ENCODE measurements around the gene CBLIF.
A peak's percentile ranks its signal among the peaks of the same experiment; 100 is the strongest.
"Not testable (repeated sequence)": the region's sequence is repeated elsewhere in the genome, so short reads cannot be mapped to it uniquely, and the experiment has no call there.

Gene CBLIF

DNA sequence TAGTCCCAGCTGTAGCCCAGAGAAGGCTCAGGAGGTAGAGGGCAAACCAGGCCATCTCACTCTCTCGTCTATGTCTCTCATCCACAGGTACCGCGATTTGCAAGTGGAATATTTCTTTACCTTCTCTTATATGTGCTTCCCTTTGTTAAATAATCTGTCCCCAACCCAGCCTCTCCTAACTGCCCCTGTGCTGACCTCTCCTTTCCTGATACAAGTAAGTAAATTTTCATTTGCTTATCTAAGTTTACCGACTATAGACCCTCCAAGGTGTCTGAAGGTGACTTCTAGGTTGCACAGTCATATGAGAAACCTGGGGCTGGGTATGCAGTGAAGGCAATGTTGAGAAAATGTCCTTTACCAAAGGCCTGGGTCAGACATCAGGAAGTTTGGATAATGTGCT, at the start of gene CBLIF:
Gene CBLIF, minus strand, starts transcription at position 101 of the 400 bp plus-strand sequence. Its CDS starts 46 bp downstream, at position 55.
- no peak for DNase-seq

DNA sequence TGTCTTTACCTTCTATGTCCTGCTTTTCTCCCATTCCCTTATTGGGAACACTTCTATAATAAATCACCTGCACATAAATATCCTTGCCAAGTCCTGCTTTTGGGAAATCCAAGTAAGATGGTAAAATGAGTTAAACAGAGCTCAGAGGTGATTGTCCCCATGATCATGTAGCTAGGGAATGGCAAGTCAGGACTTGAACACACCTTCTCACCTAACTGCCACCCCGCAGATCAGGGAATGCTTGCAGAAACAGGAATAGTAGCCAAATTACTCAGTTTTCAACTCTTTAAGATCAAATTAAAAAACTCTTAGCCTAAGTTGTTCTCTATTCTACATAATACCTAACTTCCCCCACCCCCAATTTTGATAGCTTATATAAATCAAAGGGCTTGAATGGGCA, 49.3 kb upstream of the CBLIF start:
- no peak for DNase-seq

DNA sequence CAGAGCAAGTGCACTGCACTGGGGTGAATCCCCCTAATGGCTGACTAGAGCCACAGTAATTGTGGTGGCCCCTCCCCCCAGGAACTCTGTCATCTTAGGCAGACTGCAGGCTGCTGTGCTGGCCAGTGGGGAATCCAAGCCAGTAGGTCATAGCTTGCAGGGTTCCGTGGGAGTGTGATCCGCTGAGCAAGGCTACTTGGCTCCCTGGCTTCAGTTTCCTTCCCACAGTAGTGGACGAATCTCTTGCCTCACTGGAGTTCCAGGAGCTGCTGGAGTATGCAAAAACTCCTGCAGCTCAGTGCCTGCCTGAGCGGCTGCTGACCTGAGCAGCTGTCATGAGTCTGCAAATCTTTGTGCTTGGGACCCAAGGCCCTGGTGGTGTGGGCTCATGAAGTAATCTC, 46.5 kb upstream of the CBLIF start:
- peak; percentile 48 for DNase-seq

DNA sequence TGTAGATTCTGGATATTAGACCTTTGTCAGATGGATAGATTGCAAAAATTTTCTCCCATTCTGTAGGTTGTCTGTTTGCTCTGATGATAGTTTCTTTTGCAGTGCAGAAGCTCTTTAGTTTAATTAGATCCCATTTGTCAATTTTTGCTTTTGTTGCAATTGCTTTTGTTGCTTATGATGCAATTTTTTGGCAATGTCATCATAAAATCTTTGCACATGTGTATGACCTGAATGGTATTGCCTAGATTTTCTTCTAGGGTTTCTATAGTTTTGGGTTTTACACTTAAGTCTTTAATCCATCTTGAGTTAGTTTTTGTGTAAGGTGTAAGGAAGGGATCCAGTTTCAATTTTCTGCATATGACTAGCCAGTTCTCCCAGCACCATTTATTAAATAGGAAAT, 41.9 kb upstream of the CBLIF start:
- not testable (repeated sequence) for DNase-seq

GRCh38 chr11:59883597-59883996, 38.3 kb upstream of the CBLIF start:
- no peak for DNase-seq

DNA sequence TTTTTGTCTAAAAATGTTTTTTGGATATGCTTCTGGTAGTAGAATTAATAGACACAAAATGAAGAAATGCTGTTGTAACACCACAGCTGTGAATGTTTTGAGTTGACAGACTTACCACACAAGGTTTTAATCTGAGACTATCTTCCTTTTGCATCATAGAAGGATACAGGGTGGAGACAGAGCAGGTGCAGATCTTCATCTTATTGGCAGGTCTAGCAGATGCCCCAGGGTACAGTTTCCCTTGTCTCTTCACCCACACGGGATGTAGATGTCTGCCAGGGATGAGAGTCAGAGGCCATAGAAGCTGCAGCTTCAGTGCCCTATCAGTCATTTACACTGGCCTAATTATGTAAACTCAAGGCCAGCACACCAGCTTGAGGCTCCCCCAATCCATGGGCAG, 34.3 kb upstream of the CBLIF start:
- peak; percentile 15 for DNase-seq

- DNase-seq = no peak
Observed at GRCh38 chr11:59878575-59878974, 33.3 kb upstream of the CBLIF start, which contains the start of gene OOSP3. Gene OOSP3, plus strand, starts transcription at chr11:59878782. Its CDS starts 27 bp downstream, at chr11:59878809.

GRCh38 chr11:59877784-59878183, 32.5 kb upstream of the CBLIF start:
- no peak for DNase-seq

DNA sequence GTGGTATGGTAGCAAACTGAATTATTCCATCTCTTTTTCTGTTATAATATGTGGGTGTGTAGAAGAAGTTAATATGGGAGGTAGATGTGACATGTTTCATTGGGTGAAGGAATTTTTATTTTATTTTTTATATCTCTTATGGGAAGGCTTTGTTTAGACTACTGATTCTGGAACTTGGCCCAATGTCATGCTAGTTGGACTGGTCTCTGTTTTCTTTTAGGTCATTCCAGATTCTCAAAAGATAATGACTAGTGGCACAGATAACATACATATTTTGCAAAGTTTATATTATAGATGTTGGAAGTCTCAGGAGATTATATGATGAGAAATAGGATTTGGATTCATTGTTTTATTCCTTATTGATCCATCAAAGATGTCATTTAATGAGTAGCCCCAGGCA, 32.0 kb upstream of the CBLIF start:
- no peak for DNase-seq

DNA sequence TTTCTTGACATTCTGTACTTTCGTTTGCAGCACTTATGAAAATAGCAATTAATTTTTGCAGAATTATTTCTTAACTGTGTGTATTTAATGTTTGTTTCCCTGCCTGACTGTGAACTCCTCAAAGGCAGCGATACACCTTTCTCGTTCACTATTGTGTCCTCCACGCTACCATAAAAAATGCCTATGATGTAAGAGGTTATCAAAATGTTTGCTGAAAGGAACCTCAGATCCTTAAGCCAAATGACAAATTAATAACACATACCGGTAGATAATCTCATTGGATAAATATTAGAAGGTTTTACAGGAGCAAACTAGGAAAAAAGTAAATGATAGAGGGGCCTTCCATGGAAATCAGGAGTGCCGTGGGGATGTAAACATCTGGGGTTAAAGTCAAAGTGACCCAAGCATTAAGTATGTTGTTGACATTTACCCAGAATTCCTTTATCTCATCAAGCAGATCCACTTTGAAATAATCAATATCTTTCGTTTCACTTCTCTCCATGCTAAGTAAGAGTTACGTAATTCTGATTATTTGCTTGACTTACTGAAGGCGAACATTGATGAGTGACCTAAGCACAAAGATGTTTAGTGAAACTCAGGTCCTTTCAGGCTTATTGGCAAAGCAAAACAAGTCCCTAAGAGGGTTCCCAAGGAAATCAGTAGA, 30.7 kb upstream of the CBLIF start:
- DNase-seq = no peak

- DNase-seq = no peak
Observed at GRCh38 chr11:59872076-59872475, 26.8 kb upstream of the CBLIF start.

DNA sequence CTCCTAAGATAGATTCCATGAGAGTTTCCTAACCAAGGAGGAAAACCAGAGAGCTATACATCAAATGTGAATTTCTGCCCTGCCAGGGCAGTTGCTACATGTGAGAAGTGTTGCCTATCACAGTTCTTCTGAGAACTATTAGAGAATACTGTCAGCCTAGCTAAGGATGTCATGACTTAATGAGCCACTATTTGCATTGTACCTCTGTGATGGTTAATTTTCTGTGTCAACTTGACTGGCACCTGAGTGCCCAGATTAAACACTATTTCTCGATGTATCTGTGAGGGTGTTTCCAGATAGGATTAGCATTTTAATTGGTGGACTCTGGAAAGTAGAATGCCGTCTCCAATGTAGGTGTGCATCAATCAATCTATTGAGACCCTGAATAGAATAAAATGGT, 22.6 kb upstream of the CBLIF start:
- DNase-seq = no peak

- no peak for DNase-seq
Observed at GRCh38 chr11:59866836-59867235, 21.5 kb upstream of the CBLIF start.

DNA sequence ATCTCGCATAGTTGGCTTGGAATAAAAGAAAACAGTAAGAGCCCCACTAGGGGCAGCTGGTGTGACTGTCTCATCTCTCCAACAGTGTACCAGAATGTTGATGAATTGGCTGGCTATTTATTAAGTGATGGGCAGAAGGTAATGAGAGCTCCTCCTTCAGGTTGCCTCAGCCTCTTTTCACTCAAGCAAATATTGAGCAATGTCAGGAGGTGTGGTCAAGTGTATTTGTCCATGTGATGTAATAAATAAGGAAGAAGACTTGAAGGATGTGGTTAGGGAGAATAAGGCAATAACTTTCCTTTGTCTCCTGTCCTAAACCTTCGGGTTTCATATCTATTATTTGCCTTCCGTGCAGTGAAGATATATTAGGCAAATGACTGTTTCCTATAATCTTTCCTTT, 21.1 kb upstream of the CBLIF start, which contains the start of gene TCN1:
Gene TCN1, minus strand, starts transcription at position 91 of the 400 bp plus-strand sequence. Its CDS starts 17 bp downstream, at position 74.
- peak; percentile 82 for DNase-seq

- no peak for DNase-seq
Observed at GRCh38 chr11:59865031-59865430, 19.7 kb upstream of the CBLIF start.

DNA sequence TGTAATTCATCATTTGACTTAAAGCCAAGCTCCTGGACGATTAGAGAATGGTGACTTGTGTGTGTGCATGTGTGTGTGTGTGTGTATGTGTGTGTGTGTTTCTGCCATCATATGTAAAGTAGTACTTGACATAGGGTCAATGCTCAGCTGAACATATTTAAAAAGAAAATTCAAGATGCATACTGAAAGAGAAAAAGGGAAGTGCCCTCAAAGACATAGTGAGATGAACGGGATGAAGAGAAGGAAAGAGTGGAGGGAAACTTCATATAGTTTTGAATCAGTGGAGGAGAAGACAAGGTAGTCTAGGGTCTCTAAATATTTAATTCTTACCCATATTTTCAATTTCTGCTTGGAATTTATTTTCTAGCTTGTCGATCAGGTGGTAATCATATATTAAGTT, 17.0 kb upstream of the CBLIF start:
- no peak for DNase-seq

DNA sequence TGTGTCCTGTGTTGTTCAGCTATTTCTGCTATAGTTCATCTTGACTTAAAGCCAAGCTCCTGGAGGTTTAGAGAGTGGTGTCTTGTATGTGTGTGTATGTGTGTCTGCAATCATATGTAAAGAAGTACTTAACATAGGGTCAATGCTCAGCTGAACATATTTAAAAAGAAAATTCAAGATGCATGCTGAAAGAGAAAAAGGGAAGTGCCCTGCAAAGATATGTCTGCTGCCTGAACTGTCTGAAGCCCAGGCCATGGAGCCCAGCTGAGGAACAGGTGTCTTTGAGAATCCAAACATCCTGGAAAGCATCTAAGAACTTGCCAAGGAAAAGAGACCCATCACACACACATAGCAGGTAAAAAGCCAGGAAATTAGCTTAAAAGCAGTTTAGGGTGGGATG, 14.4 kb upstream of the CBLIF start:
- DNase-seq = peak; percentile 44

DNA sequence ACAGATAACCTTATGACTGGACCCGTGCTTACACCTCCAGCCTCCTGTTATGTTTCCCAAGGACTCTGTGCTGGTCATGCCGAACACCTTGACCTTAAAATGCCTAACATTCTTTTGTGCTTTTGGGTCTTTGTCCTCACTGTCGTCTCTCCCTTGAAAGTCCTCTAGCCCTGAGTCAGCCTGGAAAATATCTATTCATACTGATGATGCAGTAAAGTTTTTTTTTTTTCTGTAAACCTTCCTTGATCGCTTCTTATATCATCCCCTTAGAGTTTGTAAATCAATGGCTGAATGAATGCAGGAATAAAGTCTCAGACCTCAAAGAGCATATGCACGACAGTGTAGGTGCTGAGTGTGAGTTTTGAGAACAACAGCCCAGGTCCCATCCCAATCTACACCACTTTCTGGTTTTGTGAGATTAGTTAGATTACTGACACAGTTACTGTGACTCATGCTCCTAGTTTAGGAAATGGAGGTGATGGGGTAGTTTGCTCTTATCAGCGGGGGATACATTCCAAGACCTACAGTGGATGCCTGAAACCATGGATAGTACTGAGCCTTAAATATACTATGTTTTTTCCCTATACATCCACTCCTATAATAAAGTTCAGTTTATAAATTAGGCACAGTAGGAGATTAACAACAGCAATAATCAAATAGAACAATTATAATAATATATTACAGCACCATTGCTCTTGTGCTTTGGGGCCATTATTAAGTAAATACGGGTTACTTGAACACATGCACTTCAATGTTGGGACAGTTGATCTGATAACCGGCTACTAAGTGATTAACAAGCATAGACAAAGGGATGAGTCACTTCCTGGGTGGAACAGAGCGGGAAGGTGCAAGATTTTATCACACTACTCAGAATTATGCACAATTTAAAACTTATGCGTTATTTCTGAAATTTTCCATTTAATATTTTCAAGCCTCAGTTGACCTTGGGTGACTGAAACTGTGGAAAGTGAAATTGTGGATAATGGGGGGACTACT, 12.4 kb upstream of the CBLIF start:
- peak; percentile 70 for DNase-seq

GRCh38 chr11:59854871-59855270, 9.6 kb upstream of the CBLIF start:
- peak; percentile 30 for DNase-seq

- DNase-seq = not testable (repeated sequence)
Observed at GRCh38 chr11:59851416-59851815, 6.1 kb upstream of the CBLIF start.

GRCh38 chr11:59849551-59849950, 4.3 kb upstream of the CBLIF start:
- not testable (repeated sequence) for DNase-seq

DNA sequence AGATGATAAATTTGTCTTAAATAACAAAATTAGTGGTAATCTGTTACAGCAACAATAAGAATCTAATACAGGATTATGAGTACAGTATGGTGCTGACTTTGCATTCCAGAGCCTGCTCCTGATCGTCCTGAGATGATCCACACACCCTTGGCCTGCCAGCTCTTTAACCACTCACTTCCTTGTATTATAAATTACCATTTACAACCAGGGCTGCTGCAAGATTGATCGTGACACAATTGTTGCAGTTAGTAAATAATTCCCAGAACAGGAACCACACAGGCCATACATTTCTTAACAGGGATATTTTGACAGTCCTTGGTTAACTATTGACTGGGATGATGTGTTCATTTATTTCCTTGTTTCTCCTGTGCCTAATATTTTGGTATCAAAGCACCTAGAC, 3.8 kb upstream of the CBLIF start:
- DNase-seq = no peak

DNA sequence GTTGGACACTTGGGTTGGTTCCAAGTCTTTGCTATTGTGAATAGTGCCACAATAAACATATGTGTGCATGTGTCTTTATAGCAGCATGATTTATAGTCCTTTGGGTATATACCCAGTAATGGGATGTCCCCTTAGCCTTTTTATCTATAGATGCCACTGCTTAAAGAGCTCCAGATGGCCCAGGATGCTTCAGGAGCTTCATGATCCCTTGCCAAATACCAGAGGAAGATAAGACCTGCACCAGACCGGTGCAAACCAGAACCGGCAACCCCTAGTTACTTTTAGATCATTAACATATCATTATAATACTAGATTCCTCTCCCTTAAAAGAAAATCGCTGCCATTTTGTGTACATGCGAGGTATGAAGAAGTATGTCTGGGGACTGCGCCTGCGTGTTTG, 3.1 kb upstream of the CBLIF start:
- not testable (repeated sequence) for DNase-seq

DNA sequence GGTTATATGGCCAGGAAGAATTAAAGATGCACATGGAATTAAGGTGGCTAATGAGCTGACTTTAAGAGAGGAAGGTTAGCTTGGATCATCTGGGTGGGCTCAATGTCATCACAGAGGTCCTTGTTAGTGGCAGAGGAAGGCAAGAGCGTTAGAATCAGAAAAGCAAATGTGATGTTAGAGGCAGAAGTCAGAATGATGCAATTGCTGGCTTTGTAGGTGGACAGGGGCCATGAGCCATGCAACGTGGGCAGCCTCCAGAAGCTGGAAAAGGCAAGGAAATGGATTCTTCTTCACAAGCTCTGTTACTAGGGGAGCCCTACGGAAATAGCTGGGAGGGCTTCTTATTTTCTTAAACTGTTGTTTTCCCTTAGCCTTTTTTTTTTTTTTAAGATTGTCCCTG, 2.3 kb upstream of the CBLIF start:
- no peak for DNase-seq

All from hematopoietic multipotent progenitor cell treated with erythropoietin and hydrocortisone succinate and interleukin-3 and kit ligand, for 4 days (in vitro differentiated cells).